Measurements from ENCODE around the gene GGCT. TPM values are rescaled to one million over a fixed set of nuclear protein-coding genes. Genes with fewer than 3 reads are reported as not detected.

GGCT gene
- total RNA-seq, 1 donor from 2014 or later = 160 TPM

DNA sequence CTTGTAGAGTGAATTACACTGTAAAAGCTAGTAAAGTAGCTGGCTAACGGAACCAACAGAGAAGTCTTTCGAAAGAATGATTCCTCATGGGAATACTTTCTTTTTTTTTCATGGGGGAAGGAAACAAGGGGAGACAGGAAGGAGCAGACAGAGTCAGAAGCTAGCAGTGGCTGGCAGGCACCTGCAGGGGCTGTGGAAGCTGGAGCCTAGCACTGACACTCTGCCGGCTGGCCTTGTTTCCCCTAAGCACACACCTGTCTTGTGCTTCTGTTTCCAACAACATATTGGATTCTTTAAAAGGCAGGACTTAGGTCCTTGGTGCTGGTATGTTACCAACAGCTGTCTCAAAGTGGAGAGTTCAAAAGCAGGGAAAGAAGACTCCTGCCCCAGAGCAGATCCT lies 50.7 kb downstream of the GGCT start:
- Histone ChIP-seq H3K27ac (no peak overlapping the region), H3F3A (ENCODE audit: low read depth) (no peaks in the 10 kb centered on the region), H3K9ac (no peak overlapping the region), H3K36me3 (no peaks in the 10 kb centered on the region), H4K20me1 (ENCODE audit: low read depth) (no peaks in the 10 kb centered on the region), H3K4me3 (no peak overlapping the region), H3K9me3 (ENCODE audit: low read depth) (no peaks in the 10 kb centered on the region), H2AFZ (replicated peaks) (no peak overlapping the region), H3K27me3 (no peaks in the 10 kb centered on the region), H3K79me2 (ENCODE audit: low read depth) (no peaks in the 10 kb centered on the region), H3K4me2 (no peak overlapping the region), H3K4me1 (no peaks in the 10 kb centered on the region)
- H3K27me3 Mint-ChIP-seq (ENCODE audit: insufficient read depth, low read depth) = no peaks in the 10 kb centered on the region
- H3K9me3 Mint-ChIP-seq = no peaks in the 10 kb centered on the region
- no peak for DNase-seq (ENCODE audit: low spot score)
- TF ChIP-seq EZH2phosphoT487 (IDR thresholded peaks at IDR 0.05) = no peak
- TF ChIP-seq, protein P1, sequence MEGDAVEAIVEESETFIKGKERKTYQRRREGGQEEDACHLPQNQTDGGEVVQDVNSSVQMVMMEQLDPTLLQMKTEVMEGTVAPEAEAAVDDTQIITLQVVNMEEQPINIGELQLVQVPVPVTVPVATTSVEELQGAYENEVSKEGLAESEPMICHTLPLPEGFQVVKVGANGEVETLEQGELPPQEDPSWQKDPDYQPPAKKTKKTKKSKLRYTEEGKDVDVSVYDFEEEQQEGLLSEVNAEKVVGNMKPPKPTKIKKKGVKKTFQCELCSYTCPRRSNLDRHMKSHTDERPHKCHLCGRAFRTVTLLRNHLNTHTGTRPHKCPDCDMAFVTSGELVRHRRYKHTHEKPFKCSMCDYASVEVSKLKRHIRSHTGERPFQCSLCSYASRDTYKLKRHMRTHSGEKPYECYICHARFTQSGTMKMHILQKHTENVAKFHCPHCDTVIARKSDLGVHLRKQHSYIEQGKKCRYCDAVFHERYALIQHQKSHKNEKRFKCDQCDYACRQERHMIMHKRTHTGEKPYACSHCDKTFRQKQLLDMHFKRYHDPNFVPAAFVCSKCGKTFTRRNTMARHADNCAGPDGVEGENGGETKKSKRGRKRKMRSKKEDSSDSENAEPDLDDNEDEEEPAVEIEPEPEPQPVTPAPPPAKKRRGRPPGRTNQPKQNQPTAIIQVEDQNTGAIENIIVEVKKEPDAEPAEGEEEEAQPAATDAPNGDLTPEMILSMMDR (IDR thresholded peaks at IDR 0.05) = no peak
- no peak for TF ChIP-seq EZH2 (IDR thresholded peaks at IDR 0.05)
- H3K4me1 Mint-ChIP-seq = peaks cover 5% of the 10 kb centered on the region
- H3K36me3 Mint-ChIP-seq = no peaks in the 10 kb centered on the region
- no peak overlapping the region for H3K27ac Mint-ChIP-seq
- no peak overlapping the region for H3K4me3 Mint-ChIP-seq

DNA sequence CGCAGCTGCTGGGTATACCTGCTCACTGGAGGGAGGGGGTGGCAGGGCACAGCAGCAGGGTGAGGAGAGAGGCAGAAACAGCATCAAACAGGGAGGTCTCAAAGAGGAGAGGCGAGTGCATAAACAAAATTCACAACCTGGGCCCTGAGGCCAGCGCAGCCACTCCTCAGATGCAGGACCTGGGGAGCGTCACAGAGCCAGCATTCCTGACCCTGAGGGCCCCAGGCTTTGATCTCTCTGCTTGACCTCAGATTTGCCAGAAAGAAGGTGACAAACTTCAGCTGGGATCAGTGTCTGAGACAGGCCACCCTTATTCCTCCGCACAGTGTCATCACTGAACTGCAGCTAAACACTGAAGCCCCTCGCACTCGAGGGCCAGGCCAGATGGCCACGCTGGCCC lies 51.6 kb downstream of the GGCT start:
- TF ChIP-seq EZH2 (IDR thresholded peaks at IDR 0.05) (no peak), EZH2phosphoT487 (IDR thresholded peaks at IDR 0.05) (no peak)
- TF ChIP-seq, protein P1 (IDR thresholded peaks at IDR 0.05) = no peak
- H3K36me3 Mint-ChIP-seq = no peaks in the 10 kb centered on the region
- Histone ChIP-seq H3K9me3 (ENCODE audit: low read depth) (no peaks in the 10 kb centered on the region), H2AFZ (replicated peaks) (no peak overlapping the region), H3K36me3 (no peaks in the 10 kb centered on the region), H3K4me2 (no peak overlapping the region), H4K20me1 (ENCODE audit: low read depth) (no peaks in the 10 kb centered on the region), H3F3A (ENCODE audit: low read depth) (no peaks in the 10 kb centered on the region), H3K9ac (no peak overlapping the region), H3K4me3 (no peak overlapping the region), H3K27ac (no peak overlapping the region), H3K4me1 (no peaks in the 10 kb centered on the region), H3K79me2 (ENCODE audit: low read depth) (no peaks in the 10 kb centered on the region), H3K27me3 (no peaks in the 10 kb centered on the region)
- no peak overlapping the region for H3K4me3 Mint-ChIP-seq
- no peak for DNase-seq (ENCODE audit: low spot score)
- H3K27ac Mint-ChIP-seq = peak overlapping the region; percentile 74
- peaks cover 5% of the 10 kb centered on the region for H3K4me1 Mint-ChIP-seq
- H3K27me3 Mint-ChIP-seq (ENCODE audit: insufficient read depth, low read depth) = no peaks in the 10 kb centered on the region
- H3K9me3 Mint-ChIP-seq = no peaks in the 10 kb centered on the region

DNA sequence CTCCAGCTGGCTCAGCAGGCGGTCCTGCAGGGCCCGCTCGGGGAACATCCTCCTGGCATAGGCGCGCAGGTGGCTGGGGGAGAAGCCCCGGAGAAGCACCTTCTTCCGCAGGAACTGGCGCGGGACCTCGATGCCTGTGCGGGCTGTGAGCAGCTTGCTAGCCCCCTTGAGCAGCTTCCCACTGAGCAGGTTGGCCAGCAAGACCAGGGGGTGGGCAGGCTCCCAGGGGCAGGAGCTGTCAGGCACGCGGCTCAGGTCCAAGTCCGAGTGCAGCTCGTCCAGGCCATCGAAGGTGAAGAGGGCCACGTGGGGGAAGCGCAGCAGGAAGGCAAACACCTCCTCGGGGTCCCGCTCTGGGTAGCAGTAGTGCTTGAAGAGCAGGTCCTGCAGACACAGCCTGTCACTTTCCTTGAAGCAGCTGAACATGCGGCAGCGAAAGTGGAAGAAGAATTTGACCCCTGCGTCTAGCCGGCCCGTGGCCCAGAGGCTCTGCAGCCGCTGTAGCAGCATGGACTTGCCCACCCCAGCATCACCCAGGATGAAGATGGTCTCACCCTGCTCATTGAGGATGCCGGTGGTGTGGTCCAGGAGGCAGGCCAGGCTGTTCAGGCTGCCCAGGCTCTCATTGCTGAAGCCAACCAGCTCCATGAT lies 52.2 kb downstream of the GGCT start:
- Histone ChIP-seq H3K4me3 (no peak overlapping the region), H3K79me2 (ENCODE audit: low read depth) (no peaks in the 10 kb centered on the region), H3K36me3 (no peaks in the 10 kb centered on the region), H3K9me3 (ENCODE audit: low read depth) (no peaks in the 10 kb centered on the region), H3K9ac (no peak overlapping the region), H2AFZ (replicated peaks) (no peak overlapping the region), H3K27me3 (no peaks in the 10 kb centered on the region), H3K4me1 (no peaks in the 10 kb centered on the region), H3F3A (ENCODE audit: low read depth) (no peaks in the 10 kb centered on the region), H3K4me2 (no peak overlapping the region), H4K20me1 (ENCODE audit: low read depth) (no peaks in the 10 kb centered on the region), H3K27ac (no peak overlapping the region)
- H3K4me3 Mint-ChIP-seq = no peak overlapping the region
- peaks cover 5% of the 10 kb centered on the region for H3K4me1 Mint-ChIP-seq
- H3K27ac Mint-ChIP-seq = no peak overlapping the region
- no peaks in the 10 kb centered on the region for H3K36me3 Mint-ChIP-seq
- DNase-seq (ENCODE audit: low spot score) = no peak
- TF ChIP-seq EZH2 (IDR thresholded peaks at IDR 0.05) (no peak), EZH2phosphoT487 (IDR thresholded peaks at IDR 0.05) (no peak)
- TF ChIP-seq, protein P1 (IDR thresholded peaks at IDR 0.05) = no peak
- H3K9me3 Mint-ChIP-seq = no peaks in the 10 kb centered on the region
- H3K27me3 Mint-ChIP-seq (ENCODE audit: insufficient read depth, low read depth) = no peaks in the 10 kb centered on the region

Data from neural progenitor cell (in vitro differentiated cells).